Measurements from ENCODE around the gene ARHGAP25. TPM values are rescaled to one million over a fixed set of nuclear protein-coding genes. Genes with fewer than 3 reads are reported as not detected.

The ARHGAP25 gene
- total and polyA plus RNA-seq, 8 donors: 6.1 to 43.5 (median 9.3) TPM

DNA sequence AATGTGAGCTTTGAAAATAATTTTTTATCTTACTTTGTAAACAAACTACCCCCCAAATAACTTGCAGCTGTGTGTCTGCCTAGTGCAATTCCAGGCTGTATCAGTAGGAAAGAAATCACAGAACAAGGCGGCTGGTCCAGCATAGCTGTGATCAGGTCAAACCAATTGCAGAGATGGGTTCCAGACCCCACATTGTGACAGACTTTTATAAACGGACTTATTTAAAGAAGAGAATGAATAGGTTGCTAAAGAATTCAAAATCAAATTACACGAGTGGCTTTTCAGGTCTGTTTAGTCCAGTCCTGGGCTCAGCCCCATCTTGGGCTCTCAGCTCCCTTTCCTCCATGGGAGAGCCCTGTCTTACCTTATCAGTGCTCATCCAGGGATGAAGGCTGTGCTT, 125.5 kb downstream of the ARHGAP25 start:
- H3K9me3 ChIP-seq: no peaks in the 10 kb centered on the region
- H3K4me3 ChIP-seq: no peak overlapping the region
- no peak overlapping the region for H3K27ac ChIP-seq
- no peak for ATAC-seq
- no peak for DNase-seq
- no peaks in the 10 kb centered on the region for H3K36me3 ChIP-seq
- peaks cover 0 to 39% of the 10 kb centered on the region in 2 donors for H3K4me1 ChIP-seq
- TF ChIP-seq, protein P1, sequence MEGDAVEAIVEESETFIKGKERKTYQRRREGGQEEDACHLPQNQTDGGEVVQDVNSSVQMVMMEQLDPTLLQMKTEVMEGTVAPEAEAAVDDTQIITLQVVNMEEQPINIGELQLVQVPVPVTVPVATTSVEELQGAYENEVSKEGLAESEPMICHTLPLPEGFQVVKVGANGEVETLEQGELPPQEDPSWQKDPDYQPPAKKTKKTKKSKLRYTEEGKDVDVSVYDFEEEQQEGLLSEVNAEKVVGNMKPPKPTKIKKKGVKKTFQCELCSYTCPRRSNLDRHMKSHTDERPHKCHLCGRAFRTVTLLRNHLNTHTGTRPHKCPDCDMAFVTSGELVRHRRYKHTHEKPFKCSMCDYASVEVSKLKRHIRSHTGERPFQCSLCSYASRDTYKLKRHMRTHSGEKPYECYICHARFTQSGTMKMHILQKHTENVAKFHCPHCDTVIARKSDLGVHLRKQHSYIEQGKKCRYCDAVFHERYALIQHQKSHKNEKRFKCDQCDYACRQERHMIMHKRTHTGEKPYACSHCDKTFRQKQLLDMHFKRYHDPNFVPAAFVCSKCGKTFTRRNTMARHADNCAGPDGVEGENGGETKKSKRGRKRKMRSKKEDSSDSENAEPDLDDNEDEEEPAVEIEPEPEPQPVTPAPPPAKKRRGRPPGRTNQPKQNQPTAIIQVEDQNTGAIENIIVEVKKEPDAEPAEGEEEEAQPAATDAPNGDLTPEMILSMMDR (IDR thresholded peaks at IDR 0.05): no peak
- H3K27me3 ChIP-seq: no peaks in the 10 kb centered on the region
- intact Hi-C loops (cut with DNase I): no loop called here

DNA sequence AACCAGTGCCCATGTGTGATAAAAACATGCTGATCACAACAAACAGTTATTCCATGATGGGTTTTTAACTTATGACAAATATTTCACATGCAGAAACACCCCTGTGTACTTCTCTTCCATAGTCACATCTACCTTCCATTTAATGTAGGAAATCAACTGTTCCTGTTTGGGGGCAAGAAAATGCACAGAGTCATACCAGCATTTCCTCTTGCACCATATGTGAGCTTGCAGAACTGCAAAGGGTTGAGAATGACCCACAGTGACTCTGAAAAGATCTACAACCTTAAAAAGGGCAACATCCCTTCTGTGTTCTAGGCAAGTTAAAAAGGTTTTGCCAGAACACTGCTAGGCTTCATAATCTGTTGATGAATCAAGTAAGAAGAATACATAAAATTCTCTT, 126.7 kb downstream of the ARHGAP25 start:
- H3K4me3 ChIP-seq: no peak overlapping the region
- peak; percentile 38 for ATAC-seq
- intact Hi-C loops (cut with DNase I): no loop called here
- H3K4me1 ChIP-seq: peaks cover 0 to 39% of the 10 kb centered on the region in 2 donors
- H3K36me3 ChIP-seq: no peaks in the 10 kb centered on the region
- peak overlapping the region in 1 of 2 donors; percentile 64 for H3K27ac ChIP-seq
- H3K9me3 ChIP-seq: no peaks in the 10 kb centered on the region
- TF ChIP-seq, protein P1 (IDR thresholded peaks at IDR 0.05): no peak
- no peaks in the 10 kb centered on the region for H3K27me3 ChIP-seq
- DNase-seq: no peak

DNA sequence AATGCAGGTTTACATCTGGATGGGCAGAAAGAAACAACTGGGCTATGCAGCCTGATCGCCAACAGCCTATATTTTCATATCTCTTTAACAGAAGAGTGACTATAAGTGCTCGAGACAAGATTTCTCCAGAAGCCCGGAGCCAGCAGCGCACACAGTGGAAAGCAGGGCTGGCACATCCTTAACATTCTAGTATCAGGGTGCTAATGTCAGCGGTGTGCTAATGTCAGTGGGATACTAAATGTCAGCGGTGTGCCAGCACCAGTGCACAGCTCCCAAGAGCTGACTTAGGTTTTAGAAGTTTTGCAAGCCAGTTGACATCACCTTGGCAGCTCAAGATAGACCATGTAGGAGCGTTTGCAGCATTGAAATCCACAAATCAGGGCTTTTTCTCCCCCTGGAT, 128.3 kb downstream of the ARHGAP25 start:
- H3K4me3 ChIP-seq: no peak overlapping the region
- H3K36me3 ChIP-seq: no peaks in the 10 kb centered on the region
- TF ChIP-seq, protein P1 (IDR thresholded peaks at IDR 0.05): no peak
- intact Hi-C loops (cut with DNase I): no loop called here
- H3K4me1 ChIP-seq: peaks cover 0 to 30% of the 10 kb centered on the region in 2 donors
- no peak overlapping the region for H3K27ac ChIP-seq
- no peak for DNase-seq
- H3K27me3 ChIP-seq: no peaks in the 10 kb centered on the region
- H3K9me3 ChIP-seq: no peaks in the 10 kb centered on the region
- no peak for ATAC-seq

DNA sequence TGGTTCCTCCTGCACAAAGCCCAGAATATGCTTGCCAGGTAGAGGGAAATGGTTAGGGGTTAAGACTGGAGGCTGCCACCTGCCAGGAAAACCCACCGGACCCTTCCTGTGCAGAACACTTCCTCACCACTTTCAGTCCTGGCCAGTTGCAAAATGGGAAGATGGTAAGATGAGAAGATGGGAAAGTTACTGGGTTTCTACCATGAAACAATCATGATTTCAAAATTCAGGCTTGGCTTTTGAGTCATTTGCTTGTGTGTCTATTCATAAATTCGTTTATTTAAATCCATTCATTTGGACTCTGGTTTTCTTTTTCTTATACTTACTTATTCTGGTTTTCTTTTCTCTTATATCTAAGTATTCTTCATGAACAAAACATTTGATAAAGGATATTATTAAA, 129.4 kb downstream of the ARHGAP25 start:
- H3K4me3 ChIP-seq: no peak overlapping the region
- no peaks in the 10 kb centered on the region for H3K36me3 ChIP-seq
- no peaks in the 10 kb centered on the region for H3K27me3 ChIP-seq
- ATAC-seq: no peak
- no peak overlapping the region for H3K27ac ChIP-seq
- no peak for DNase-seq
- H3K9me3 ChIP-seq: no peaks in the 10 kb centered on the region
- TF ChIP-seq, protein P1 (IDR thresholded peaks at IDR 0.05): no peak
- H3K4me1 ChIP-seq: peaks cover 0 to 19% of the 10 kb centered on the region in 2 donors
- intact Hi-C loops (cut with DNase I): no loop called here

DNA sequence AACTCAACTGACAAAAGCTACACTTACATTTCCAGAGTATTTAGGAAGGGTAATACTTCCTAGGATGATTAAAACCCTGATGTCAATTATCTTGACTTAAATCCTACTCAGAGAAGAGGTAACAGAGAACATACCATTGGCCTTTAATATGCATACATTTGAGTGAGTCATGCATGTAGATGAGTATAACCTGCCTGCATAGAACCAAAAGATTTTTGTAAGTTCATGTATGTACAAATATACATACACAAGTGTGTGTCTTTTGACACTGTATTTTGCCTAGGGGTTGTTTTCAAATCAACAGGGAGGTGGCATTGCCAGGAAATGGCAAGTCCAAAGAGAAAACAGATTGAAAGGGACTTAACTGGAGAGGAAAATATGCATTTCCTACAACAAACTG, 130.5 kb downstream of the ARHGAP25 start:
- intact Hi-C loops (cut with DNase I): no loop called here
- TF ChIP-seq, protein P1 (IDR thresholded peaks at IDR 0.05): no peak
- no peak overlapping the region for H3K4me3 ChIP-seq
- H3K27ac ChIP-seq: no peak overlapping the region
- H3K4me1 ChIP-seq: peaks cover 0 to 18% of the 10 kb centered on the region in 2 donors
- DNase-seq: no peak
- no peak for ATAC-seq
- no peaks in the 10 kb centered on the region for H3K9me3 ChIP-seq
- no peaks in the 10 kb centered on the region for H3K36me3 ChIP-seq
- H3K27me3 ChIP-seq: no peaks in the 10 kb centered on the region
